Heart right ventricle (tissue), 16 donors: ENCODE results near the gene SLC35D3. TPM values are rescaled to one million over a fixed set of nuclear protein-coding genes. Genes with fewer than 3 reads are reported as not detected.
"Not testable (repeated sequence)": the region's sequence is repeated elsewhere in the genome, so short reads cannot be mapped to it uniquely, and the experiment has no call there.

ENCODE experiments used
- ATAC-seq, 8 donors: fragments of 200-7000 bp; cut with Tn5 transposase; one replicate each; pipeline ENCODE4 v1.9.1; 2020; ENCODE audit warnings: mild to moderate bottlenecking in 8 of 8, moderate library complexity in 8 of 8, moderate number of reproducible peaks in 1 of 8
- DNase-seq, 2 donors: peaks; one replicate each; pipeline ENCODE4 v3.0.0-alpha.2; 2020
- H3K27ac ChIP-seq, 10 donors: fragments of 200-600 bp; sonication (generic) in 2 of 10; one replicate each; pipeline versions ENCODE4 v1.5.0 to v1.8.0; 2020 to 2022; ENCODE audit warnings: mild to moderate bottlenecking in 3 of 10
- H3K27me3 ChIP-seq, 7 donors: fragments of 200-600 bp; one replicate each; pipeline ENCODE4 v1.8.0; 2021 to 2022; ENCODE audit warnings: mild to moderate bottlenecking in 2 of 7
- H3K36me3 ChIP-seq, 9 donors: fragments of 200-600 bp; sonication (generic) in 1 of 9; one replicate each; pipeline versions ENCODE4 v1.5.0 to v1.8.0; 2020 to 2022; ENCODE audit warnings: mild to moderate bottlenecking in 2 of 9
- H3K4me1 ChIP-seq, 9 donors: fragments of 200-600 bp; sonication (generic) in 1 of 9; one replicate each; pipeline versions ENCODE4 v1.5.0 to v1.8.0; 2020 to 2022; ENCODE audit warnings: mild to moderate bottlenecking in 4 of 9
- H3K4me3 ChIP-seq, 10 donors: fragments of 200-600 bp; sonication (generic) in 2 of 10; one replicate each; pipeline versions ENCODE4 v1.5.0 to v1.8.0; 2020 to 2022; ENCODE audit warnings: mild to moderate bottlenecking in 7 of 10, moderate library complexity in 2 of 10
- H3K9me3 ChIP-seq, 11 donors: fragments of 200-600 bp in 10 of 11; sonication (generic) in 2 of 11; one replicate each; pipeline versions ENCODE4 v1.5.0 to v1.8.0; 2013 to 2022; ENCODE audit warnings: mild to moderate bottlenecking in 2 of 11, control low read depth in 1 of 11, moderate library complexity in 1 of 11
- whole genome bisulfite sequencing, 2 donors: extraction: QIAGEN DNeasy Blood & Tissue Kit; methylation state at CpG; one replicate each; pipeline ENCODE4 v1.1.7; 2013; ENCODE audit warnings: inconsistent platforms in 1 of 2; 5-methylcytosine and 5-hydroxymethylcytosine counted together
- intact Hi-C, 10 donors: fragments of 100-400 bp; cut with DNase I; formaldehyde crosslinking; loops; one replicate each; pipeline versions ENCODE4 v1.11.1 to v1.14.2; 2022
- polyA plus RNA-seq, 2 donors: library from polyadenylated mRNA; stranded (reverse); fragments of 200-250 nt; gene quantifications; one replicate each; pipeline ENCODE4 v1.2.3, GENCODE V29; 2013
- total RNA-seq, 10 donors: library from RNA; stranded (reverse); fragmentation: NEBNext Ultra II Directional in 3 of 10; extraction: Animal tissue kit (Norgen Biotek cat#: 25700) in 3 of 10; gene quantifications; one replicate each; pipeline versions ENCODE4 v1.2.1 to v1.2.4, GENCODE V29; 2021 to 2023
- TF ChIP-seq, protein P1 (sequence below), 9 donors: fragments of 200-600 bp; sonication (generic) in 2 of 9; IDR thresholded peaks; one replicate each; pipeline versions ENCODE4 v1.5.0 to v1.8.0; 2021 to 2022; ENCODE audit warnings: antibody characterized with exemption in 9 of 9, mild to moderate bottlenecking in 5 of 9, moderate library complexity in 1 of 9
- donor health status: Arrhythmogenic right ventricular cardiomyopathy.
- donor health status: ischemic (EF 13 %, LVEDD 7.1; RV severe dilation, severe dysfunction).
- donor health status: healthy with polysubstance abuse.
- donor health status: DM: no; HTN: yes; CAD: no.
- donor health status: DM: no; HTN: no; CAD: no.
- donor health status: ischemic (EF 25% LVEDD 6.9; RV normal size, moderate dysfunction).
- donor health status: ischemic (EF 25% LVEDD 5.7; RV mildly dilated, moderate dysfunction).
- donor health status: healthy.
- donor health status: DM: yes; HTN: yes; CAD: no.
- donor health status: Ischemic cardiomyopathy.
- donor health status: ischemic (EF 35%, LVEDD 5.7; RV mildly dilated, moderate dysfunction).
- donor health status: nonischemic (EF 11% LVEDD 7.7; RV severe dilation, severe dysfunction).
- donor health status: DM: yes; HTN: yes; CAD: no.
- donor health status: PGD.
- donor health status: ischemic (EF 29% LVEDD 5.4; RV normal size, mild dysfunction).
- donor health status: nonischemic (EF 23%, LVEDD 6.1; RV moderate dilation, normal function).

The SLC35D3 gene
- total and polyA plus RNA-seq, 12 donors, result 0.04 TPM; not detected in 11

DNA sequence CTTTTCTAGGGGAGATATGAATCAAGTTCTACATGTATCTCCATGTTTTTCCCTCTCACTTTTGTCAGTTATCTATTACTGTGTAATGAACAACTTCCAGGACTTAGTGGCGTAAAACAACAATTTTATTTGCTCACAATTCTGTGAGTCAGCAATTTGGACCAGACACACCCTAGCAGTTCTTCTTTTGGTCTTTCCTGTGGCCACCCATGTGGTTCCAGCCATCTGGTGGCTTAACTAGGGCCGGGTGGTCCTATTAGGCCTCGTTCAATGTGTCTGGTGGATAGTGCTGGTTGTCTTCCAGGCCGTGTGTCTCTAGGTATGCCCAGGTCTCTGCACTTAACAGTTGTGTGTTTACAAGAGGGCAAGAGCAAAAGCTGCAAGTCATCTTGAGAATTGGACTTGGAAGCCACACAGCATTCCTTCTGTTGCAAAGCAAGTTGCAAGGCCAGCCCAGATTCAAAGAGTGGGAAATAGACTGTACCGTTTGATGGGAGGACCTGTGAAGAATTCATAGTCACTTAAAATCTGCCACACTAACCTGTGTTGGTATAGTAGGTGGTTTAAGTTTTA, 20.8 kb upstream of the SLC35D3 start:
- H3K36me3 ChIP-seq, result peaks cover 0 to 70% (median 4%) of the 10 kb centered on the region in 9 donors
- no peak overlapping the region for H3K4me3 ChIP-seq
- WGBS, 2 donors, result 93 to 95% methylated on average over 5 of the region's 5 CpGs
- H3K27ac ChIP-seq, result no peak overlapping the region
- TF ChIP-seq, protein P1, sequence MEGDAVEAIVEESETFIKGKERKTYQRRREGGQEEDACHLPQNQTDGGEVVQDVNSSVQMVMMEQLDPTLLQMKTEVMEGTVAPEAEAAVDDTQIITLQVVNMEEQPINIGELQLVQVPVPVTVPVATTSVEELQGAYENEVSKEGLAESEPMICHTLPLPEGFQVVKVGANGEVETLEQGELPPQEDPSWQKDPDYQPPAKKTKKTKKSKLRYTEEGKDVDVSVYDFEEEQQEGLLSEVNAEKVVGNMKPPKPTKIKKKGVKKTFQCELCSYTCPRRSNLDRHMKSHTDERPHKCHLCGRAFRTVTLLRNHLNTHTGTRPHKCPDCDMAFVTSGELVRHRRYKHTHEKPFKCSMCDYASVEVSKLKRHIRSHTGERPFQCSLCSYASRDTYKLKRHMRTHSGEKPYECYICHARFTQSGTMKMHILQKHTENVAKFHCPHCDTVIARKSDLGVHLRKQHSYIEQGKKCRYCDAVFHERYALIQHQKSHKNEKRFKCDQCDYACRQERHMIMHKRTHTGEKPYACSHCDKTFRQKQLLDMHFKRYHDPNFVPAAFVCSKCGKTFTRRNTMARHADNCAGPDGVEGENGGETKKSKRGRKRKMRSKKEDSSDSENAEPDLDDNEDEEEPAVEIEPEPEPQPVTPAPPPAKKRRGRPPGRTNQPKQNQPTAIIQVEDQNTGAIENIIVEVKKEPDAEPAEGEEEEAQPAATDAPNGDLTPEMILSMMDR (IDR thresholded peaks at IDR 0.05), result no peak
- ATAC-seq, result no peak
- H3K27me3 ChIP-seq, result no peaks in the 10 kb centered on the region
- DNase-seq, result no peak
- intact Hi-C loops, result no loop called here
- H3K4me1 ChIP-seq, result peaks cover 0 to 17% (median 0%) of the 10 kb centered on the region in 9 donors
- no peaks in the 10 kb centered on the region for H3K9me3 ChIP-seq

DNA sequence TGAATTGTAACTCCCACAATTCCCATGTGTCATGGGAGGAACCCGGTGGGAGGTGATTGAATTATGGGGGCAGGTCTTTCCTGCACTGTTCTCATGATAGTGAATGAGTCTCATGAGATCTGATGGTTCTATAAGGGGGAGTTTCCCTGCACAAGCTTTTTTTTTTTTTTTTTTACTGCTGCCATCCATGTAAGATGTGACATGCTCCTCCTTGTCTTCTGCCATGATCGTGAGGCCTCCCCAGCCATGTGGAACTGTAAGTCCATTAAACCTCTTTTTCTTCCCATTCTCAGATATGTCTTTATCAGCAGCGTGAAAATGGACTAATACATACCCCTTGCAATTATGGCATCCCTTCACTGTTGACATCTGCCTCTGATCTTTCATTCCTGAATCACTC, 17.6 kb upstream of the SLC35D3 start:
- ATAC-seq, H3K27me3 ChIP-seq, H3K4me3 ChIP-seq, DNase-seq, intact Hi-C loops, H3K27ac ChIP-seq, H3K9me3 ChIP-seq: not testable (repeated sequence)
- Histone ChIP-seq H3K4me1 (peaks cover 0 to 15% (median 0%) of the 10 kb centered on the region in 9 donors), H3K36me3 (peaks cover 0 to 63% (median 4%) of the 10 kb centered on the region in 9 donors)
- WGBS, 2 donors, result 93 to 96% methylated on average over 3 of the region's 3 CpGs

DNA sequence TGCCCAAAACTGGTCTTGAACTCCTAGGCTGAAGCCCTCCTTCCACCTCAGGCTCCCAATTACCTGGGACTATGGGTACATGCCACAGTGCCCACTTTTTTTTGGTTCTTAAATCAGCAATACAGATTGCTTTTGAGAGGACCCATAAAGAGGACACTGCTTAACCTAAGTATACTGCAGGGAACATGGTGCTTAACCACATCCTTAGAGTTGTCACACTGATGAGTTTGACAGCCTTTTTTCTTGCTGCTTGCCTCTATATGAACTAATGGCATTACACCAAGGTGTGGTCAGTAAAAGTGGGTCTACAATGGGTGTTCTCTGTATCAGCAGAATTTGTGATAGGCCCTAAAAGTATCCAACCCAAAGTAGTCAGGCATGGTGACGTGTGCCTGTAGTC, 7.2 kb upstream of the SLC35D3 start:
- peaks cover 0 to 46% (median 0%) of the 10 kb centered on the region in 9 donors for H3K36me3 ChIP-seq
- TF ChIP-seq, protein P1 (IDR thresholded peaks at IDR 0.05), result no peak
- intact Hi-C loops, result no loop called here
- DNase-seq, result no peak
- no peak for ATAC-seq
- no peaks in the 10 kb centered on the region for H3K9me3 ChIP-seq
- H3K4me3 ChIP-seq, result no peak overlapping the region
- no peak overlapping the region for H3K27ac ChIP-seq
- peaks cover 0 to 27% (median 17%) of the 10 kb centered on the region in 7 donors for H3K27me3 ChIP-seq
- WGBS, 2 donors, result 100% methylated on average over 1 of the region's 1 CpG
- H3K4me1 ChIP-seq, result peaks cover 0 to 2% (median 0%) of the 10 kb centered on the region in 9 donors

DNA sequence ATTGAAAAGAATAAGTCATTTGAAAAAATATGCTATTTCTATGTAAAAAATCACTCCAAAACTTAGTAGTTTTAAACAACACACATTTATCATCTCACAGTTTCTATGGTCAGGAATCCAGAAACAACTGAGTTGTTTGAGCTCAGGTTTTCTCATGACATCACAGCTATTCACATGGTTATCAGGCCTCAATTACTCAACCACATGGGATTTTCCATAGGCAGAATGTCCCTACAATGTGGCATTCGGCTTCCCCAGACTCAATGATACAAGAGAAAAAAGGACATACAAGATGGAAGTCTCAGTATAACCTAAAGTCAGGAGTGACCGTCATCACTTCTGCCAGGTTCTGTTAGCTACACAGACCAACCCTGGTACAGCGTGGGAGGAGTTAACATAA, 3.4 kb upstream of the SLC35D3 start:
- intact Hi-C loops, result no loop called here
- Histone ChIP-seq H3K36me3 (peaks cover 0 to 34% (median 0%) of the 10 kb centered on the region in 9 donors), H3K9me3 (no peaks in the 10 kb centered on the region), H3K27ac (no peak overlapping the region), H3K4me1 (peaks cover 0 to 38% (median 33%) of the 10 kb centered on the region in 9 donors), H3K27me3 (peaks cover 16 to 64% (median 54%) of the 10 kb centered on the region in 7 donors), H3K4me3 (no peak overlapping the region)
- TF ChIP-seq, protein P1 (IDR thresholded peaks at IDR 0.05), result no peak
- DNase-seq (no peak), ATAC-seq (no peak)
- 84 to 86% methylated on average over 3 of the region's 3 CpGs for WGBS, 2 donors

DNA sequence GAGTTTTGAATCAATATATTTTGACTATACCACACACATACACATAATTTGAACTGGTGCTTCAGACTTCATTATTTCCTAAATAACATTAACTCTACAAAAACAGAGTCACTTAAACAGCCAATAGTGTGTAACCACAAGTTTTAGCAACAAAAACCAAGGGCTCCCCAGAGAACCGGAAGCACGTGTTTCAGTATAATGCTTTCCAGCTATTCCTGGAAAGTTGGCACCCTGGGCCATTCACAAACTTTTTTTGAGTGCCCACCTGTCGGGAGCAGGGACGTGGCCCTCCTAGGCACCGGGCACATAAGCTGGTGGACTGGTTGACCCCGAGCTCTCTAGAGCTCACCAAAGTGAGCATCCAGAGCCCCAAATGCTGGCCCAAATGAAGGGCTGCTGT, 1.9 kb upstream of the SLC35D3 start:
- WGBS, 2 donors, result 35 to 55% methylated on average over 6 of the region's 6 CpGs
- no peak for ATAC-seq
- no peak overlapping the region for H3K27ac ChIP-seq
- no peak for DNase-seq
- H3K27me3 ChIP-seq, result peaks cover 16 to 72% (median 57%) of the 10 kb centered on the region in 7 donors
- H3K9me3 ChIP-seq, result no peaks in the 10 kb centered on the region
- intact Hi-C loops, result no loop called here
- H3K4me1 ChIP-seq, result peaks cover 0 to 38% (median 33%) of the 10 kb centered on the region in 9 donors
- TF ChIP-seq, protein P1 (IDR thresholded peaks at IDR 0.05), result no peak
- peaks cover 0 to 19% (median 0%) of the 10 kb centered on the region in 9 donors for H3K36me3 ChIP-seq
- peak overlapping the region in 4 of 10 donors; percentile 55 to 59 (median 57) for H3K4me3 ChIP-seq
